GM10266 (cell line): ENCODE measurements around the gene ELMO1.

Experiments
- DNase-seq: peaks from one replicate; pipeline ENCODE4 v3.0.0; 2012; ENCODE audit errors: extremely low spot score
- CTCF ChIP-seq: IDR thresholded peaks from 2 replicates; pipeline ENCODE4 v1.5.1; 2012; ENCODE audit warnings: mild to moderate bottlenecking, low read depth; ENCODE audit not compliant: control insufficient read depth, insufficient read depth; ENCODE audit errors: missing control alignments

ELMO1 gene

DNA sequence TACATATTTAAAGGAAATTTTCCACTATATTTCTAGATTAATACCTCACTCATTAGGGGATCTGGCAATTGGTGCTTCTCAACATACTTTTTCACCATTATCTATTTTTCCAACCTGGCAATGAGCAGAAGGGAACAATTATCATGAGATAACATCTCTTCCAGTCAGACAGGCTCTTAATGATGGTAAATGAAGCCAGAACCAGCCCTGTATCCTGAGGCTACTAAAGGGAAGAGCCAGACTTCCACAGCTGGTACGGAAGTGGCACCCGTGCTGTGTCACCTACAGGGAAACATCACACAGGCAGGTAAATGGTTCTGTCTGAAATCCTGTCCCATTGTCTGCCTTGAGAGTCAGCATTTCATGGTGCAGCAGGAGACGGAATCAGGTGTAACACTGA lies 75.9 kb downstream of the ELMO1 start:
- no peak for DNase-seq
- no peak for TF ChIP-seq CTCF

DNA sequence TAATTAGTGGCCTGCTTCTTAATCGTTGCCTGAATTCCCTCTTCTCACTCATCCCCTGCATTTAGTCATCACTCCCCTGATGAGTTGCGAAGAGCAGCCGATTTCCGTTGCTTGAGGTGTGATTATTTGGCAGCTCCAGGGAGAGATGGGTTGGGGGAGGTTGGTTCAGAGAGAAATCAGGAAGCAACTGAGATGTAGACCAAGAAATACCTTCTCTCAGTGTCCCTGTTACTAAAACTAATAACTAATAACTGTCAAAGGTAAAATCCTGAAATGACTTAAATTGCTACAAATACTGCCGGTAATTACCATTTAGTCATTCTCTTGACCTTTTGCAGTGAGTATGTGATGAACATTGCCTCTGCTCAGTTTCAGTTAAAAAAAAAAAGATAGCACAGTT lies 76.9 kb downstream of the ELMO1 start:
- no peak for DNase-seq
- TF ChIP-seq CTCF, result no peak

GRCh38 chr7:37369906-37370305 lies 78.8 kb downstream of the ELMO1 start:
- no peak for DNase-seq

GRCh38 chr7:37368540-37368939 lies 80.1 kb downstream of the ELMO1 start:
- no peak for TF ChIP-seq CTCF
- no peak for DNase-seq

More at GRCh38 chr7:37369906-37370305, 78.8 kb downstream of the ELMO1 start:
- no peak for TF ChIP-seq CTCF

DNA sequence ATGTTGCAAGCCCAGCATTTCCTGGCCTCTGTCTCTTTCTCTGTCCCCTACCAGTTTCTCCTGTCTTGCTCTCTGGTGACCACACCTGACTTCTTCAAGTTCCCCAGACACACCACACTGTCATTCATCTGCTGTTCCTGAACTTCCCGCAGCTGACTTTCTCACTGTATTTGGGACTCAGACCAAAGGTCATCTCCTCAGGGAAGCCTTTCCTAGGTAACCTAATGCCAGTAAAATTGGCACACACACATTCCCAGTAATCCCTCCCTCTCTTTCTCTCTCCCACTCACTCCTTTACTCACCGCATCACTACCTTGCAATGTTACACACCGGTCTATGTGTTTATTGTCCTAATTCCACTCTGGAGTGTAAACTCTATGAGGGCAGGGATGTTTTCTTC lies 81.7 kb downstream of the ELMO1 start:
- DNase-seq, result no peak
- no peak for TF ChIP-seq CTCF

- no peak for DNase-seq
Observed at GRCh38 chr7:37366445-37366844, 82.2 kb downstream of the ELMO1 start.

GRCh38 chr7:37365405-37365804 lies 83.3 kb downstream of the ELMO1 start:
- DNase-seq, result no peak
- TF ChIP-seq CTCF, result no peak

More at GRCh38 chr7:37366445-37366844, 82.2 kb downstream of the ELMO1 start:
- TF ChIP-seq CTCF, result no peak
